NCI-H748 treated with DMSO at 0.1 percent for 48 hours (cell line): ENCODE results near the gene SYTL5.
"Not testable (repeated sequence)": the region's sequence is repeated elsewhere in the genome, so short reads cannot be mapped to it uniquely, and the experiment has no call there.

Experiments used
- DNase-seq: peaks from one replicate; lab custom pipeline; 2025; lab: John Stamatoyannopoulos, UW

The SYTL5 gene

GRCh38 chrX:38006291-38006690 lies at the start of gene SYTL5:
Gene SYTL5 (plus strand): TSS chrX:38006553. CDS start chrX:38033890, 27,337 bp downstream.
- DNase-seq, result peak; percentile 17

GRCh38 chrX:37958525-37959211 lies 47.7 kb upstream of the SYTL5 start:
- no peak for DNase-seq

GRCh38 chrX:37959212-37960021 lies 46.9 kb upstream of the SYTL5 start:
- DNase-seq, result peak; percentile 80

- DNase-seq, result no peak
Measured at GRCh38 chrX:37961118-37961517, 45.2 kb upstream of the SYTL5 start.

GRCh38 chrX:37967714-37968113 lies 38.6 kb upstream of the SYTL5 start:
- no peak for DNase-seq

- no peak for DNase-seq
Measured at GRCh38 chrX:37975421-37975820, 30.9 kb upstream of the SYTL5 start.

GRCh38 chrX:37976153-37976552 lies 30.2 kb upstream of the SYTL5 start:
- DNase-seq, result no peak

- DNase-seq, result no peak
Measured at GRCh38 chrX:37984880-37985279, 21.5 kb upstream of the SYTL5 start.

- DNase-seq, result no peak
Measured at GRCh38 chrX:37986893-37987292, 19.5 kb upstream of the SYTL5 start.

GRCh38 chrX:37989304-37989703 lies 17.0 kb upstream of the SYTL5 start:
- no peak for DNase-seq

- DNase-seq, result not testable (repeated sequence)
Measured at GRCh38 chrX:37991303-37991702, 15.1 kb upstream of the SYTL5 start.

- no peak for DNase-seq
Measured at GRCh38 chrX:37993176-37993575, 13.2 kb upstream of the SYTL5 start.

- peak; percentile 77 for DNase-seq
Measured at GRCh38 chrX:37993837-37994619, 12.3 kb upstream of the SYTL5 start.

- no peak for DNase-seq
Measured at GRCh38 chrX:37995428-37995827, 10.9 kb upstream of the SYTL5 start.

- no peak for DNase-seq
Measured at GRCh38 chrX:37997096-37997495, 9.3 kb upstream of the SYTL5 start.

GRCh38 chrX:37998586-37999262 lies 7.6 kb upstream of the SYTL5 start:
- peak; percentile 16 for DNase-seq

GRCh38 chrX:38000706-38001105 lies 5.6 kb upstream of the SYTL5 start:
- DNase-seq, result no peak

- no peak for DNase-seq
Measured at GRCh38 chrX:38004046-38004445, 2.3 kb upstream of the SYTL5 start.

- no peak for DNase-seq
Measured at GRCh38 chrX:38006778-38007177, 425 bp downstream of the SYTL5 start.

GRCh38 chrX:38008658-38009057 lies 2.3 kb downstream of the SYTL5 start:
- no peak for DNase-seq

- no peak for DNase-seq
Measured at GRCh38 chrX:38009641-38010040, 3.3 kb downstream of the SYTL5 start.
